NCI-H524 treated with DMSO at 0.1 percent for 48 hours (cell line): Measurements from ENCODE around the gene PTPRN2.
"Not testable (repeated sequence)": the region's sequence is repeated elsewhere in the genome, so short reads cannot be mapped to it uniquely, and the experiment has no call there.

Experiments used
- DNase-seq: peaks from one replicate; lab custom pipeline; 2025; lab: John Stamatoyannopoulos, UW

PTPRN2 gene

GRCh38 chr7:158419238-158419785 is 168.3 kb downstream of the PTPRN2 start:
- DNase-seq: no peak

- not testable (repeated sequence) for DNase-seq
These were observed 169.2 kb downstream of the PTPRN2 start for GRCh38 chr7:158418395-158418794.

- no peak for DNase-seq
These were observed 171.2 kb downstream of the PTPRN2 start for GRCh38 chr7:158416283-158416933.

GRCh38 chr7:158415316-158415715 is 172.3 kb downstream of the PTPRN2 start:
- no peak for DNase-seq

GRCh38 chr7:158414486-158414961 is 173.1 kb downstream of the PTPRN2 start:
- DNase-seq: no peak

- no peak for DNase-seq
These were observed 173.6 kb downstream of the PTPRN2 start for GRCh38 chr7:158414002-158414401.

- DNase-seq: no peak
These were observed 176.2 kb downstream of the PTPRN2 start for GRCh38 chr7:158411232-158411950.

GRCh38 chr7:158410720-158411119 is 176.9 kb downstream of the PTPRN2 start:
- no peak for DNase-seq

GRCh38 chr7:158409816-158410330 is 177.8 kb downstream of the PTPRN2 start:
- no peak for DNase-seq

GRCh38 chr7:158409120-158409519 is 178.5 kb downstream of the PTPRN2 start:
- DNase-seq: no peak

GRCh38 chr7:158408318-158408920 is 179.2 kb downstream of the PTPRN2 start:
- DNase-seq: no peak

GRCh38 chr7:158407581-158408317 is 179.9 kb downstream of the PTPRN2 start:
- DNase-seq: no peak

GRCh38 chr7:158406801-158407200 is 180.8 kb downstream of the PTPRN2 start:
- DNase-seq: no peak

- no peak for DNase-seq
These were observed 181.3 kb downstream of the PTPRN2 start for GRCh38 chr7:158406364-158406763.

- DNase-seq: not testable (repeated sequence)
These were observed 181.9 kb downstream of the PTPRN2 start for GRCh38 chr7:158405771-158406170.

- DNase-seq: no peak
These were observed 182.3 kb downstream of the PTPRN2 start for GRCh38 chr7:158405324-158405723.

- no peak for DNase-seq
These were observed 183.4 kb downstream of the PTPRN2 start for GRCh38 chr7:158404031-158404761.

- no peak for DNase-seq
These were observed 184.4 kb downstream of the PTPRN2 start for GRCh38 chr7:158403013-158403821.

GRCh38 chr7:158402471-158402870 is 185.2 kb downstream of the PTPRN2 start:
- DNase-seq: no peak

GRCh38 chr7:158401826-158402225 is 185.8 kb downstream of the PTPRN2 start:
- DNase-seq: no peak
